Activated T-helper 1 cell treated with anti-CD3 and anti-CD28 coated beads, Interleukin-2, amount 50 U/mL, for 16 hours (primary cell): ENCODE measurements around the gene DLG2.
"Not testable (repeated sequence)": the region's sequence is repeated elsewhere in the genome, so short reads cannot be mapped to it uniquely, and the experiment has no call there.

Experiments
- DNase-seq, 2 donors: peaks; one replicate each; pipeline ENCODE4 v3.0.0-alpha.2; 2020; ENCODE audit warnings: low read depth in 1 of 2, low spot score in 1 of 2

Gene DLG2

DNA sequence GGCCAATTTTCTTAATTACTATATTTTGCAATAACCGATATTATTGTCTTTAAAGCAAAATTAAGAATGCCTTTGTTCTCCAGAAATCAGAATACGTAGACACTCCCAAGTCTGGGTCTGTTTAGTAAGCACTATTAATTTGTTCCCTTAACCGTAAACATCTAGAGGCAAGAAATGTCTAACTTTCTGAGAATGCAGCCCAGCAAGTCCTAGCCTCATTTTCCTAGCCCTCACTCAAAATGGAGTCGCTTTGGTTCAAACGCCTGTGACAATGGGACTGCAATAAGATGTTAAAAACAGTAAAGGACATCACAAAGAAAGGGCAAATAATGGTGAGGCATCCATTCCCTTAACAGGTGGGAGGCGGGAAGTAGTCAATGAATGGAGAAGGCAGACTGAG lies 280.7 kb downstream of the DLG2 start:
- DNase-seq = no peak

- DNase-seq = not testable (repeated sequence)
Observed at GRCh38 chr11:85340846-85341245, 286.3 kb downstream of the DLG2 start.

DNA sequence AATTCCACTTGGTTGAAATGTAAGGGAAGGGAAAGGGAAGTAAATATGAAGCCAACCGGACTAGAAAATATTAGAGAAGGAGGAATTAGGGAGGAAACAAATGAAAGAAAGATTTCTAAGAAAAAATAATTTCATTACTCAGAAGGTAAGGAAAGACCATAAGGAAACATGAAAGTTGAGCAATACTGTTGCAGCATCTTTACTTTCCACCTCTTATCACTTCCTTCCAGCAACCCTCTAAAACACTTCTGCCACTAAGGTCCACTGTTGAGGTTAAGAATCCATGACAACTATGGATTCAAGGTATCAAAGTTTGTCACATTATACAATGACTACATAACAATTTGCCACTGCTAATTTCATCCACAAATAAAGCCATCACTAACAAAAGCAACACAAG lies 308.6 kb downstream of the DLG2 start:
- DNase-seq = no peak

DNA sequence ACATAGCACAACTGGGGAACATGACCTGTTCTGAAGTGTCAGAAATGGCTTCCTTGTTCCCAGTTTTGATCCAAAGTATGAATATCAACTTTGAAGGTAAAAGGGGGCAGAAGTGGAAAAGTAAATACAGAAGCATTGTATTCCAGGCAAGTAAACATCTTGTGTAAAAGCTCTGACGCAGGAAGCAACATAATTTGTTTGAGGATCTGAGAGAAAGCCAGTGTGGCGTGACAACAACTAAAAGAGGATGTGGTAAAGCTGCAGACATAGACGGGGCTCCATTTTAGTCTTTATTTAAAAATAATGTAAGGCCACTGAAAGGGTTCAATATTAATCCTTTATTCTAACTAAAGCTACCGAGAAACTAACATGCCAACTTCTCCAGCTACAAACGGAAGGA lies 310.2 kb downstream of the DLG2 start:
- no peak for DNase-seq

GRCh38 chr11:85313741-85314140 lies 313.4 kb downstream of the DLG2 start:
- no peak for DNase-seq

GRCh38 chr11:85310479-85310878 lies 316.7 kb downstream of the DLG2 start:
- DNase-seq = no peak

GRCh38 chr11:85307366-85307765 lies 319.8 kb downstream of the DLG2 start:
- no peak for DNase-seq

GRCh38 chr11:85301895-85302678 lies 325.1 kb downstream of the DLG2 start:
- DNase-seq = no peak

- DNase-seq = no peak
Observed at GRCh38 chr11:85299258-85299942, 327.7 kb downstream of the DLG2 start.

- no peak for DNase-seq
Observed at GRCh38 chr11:85295694-85296271, 331.4 kb downstream of the DLG2 start.

- no peak for DNase-seq
Observed at GRCh38 chr11:85281550-85281949, 345.6 kb downstream of the DLG2 start.

GRCh38 chr11:85279267-85279666 lies 347.9 kb downstream of the DLG2 start:
- DNase-seq = no peak

GRCh38 chr11:85277693-85278092 lies 349.5 kb downstream of the DLG2 start:
- DNase-seq = no peak

GRCh38 chr11:85276332-85276731 lies 350.8 kb downstream of the DLG2 start:
- DNase-seq = no peak

- DNase-seq = not testable (repeated sequence)
Observed at GRCh38 chr11:85270315-85270714, 356.8 kb downstream of the DLG2 start.

- no peak for DNase-seq
Observed at GRCh38 chr11:85269109-85269508, 358.0 kb downstream of the DLG2 start.

DNA sequence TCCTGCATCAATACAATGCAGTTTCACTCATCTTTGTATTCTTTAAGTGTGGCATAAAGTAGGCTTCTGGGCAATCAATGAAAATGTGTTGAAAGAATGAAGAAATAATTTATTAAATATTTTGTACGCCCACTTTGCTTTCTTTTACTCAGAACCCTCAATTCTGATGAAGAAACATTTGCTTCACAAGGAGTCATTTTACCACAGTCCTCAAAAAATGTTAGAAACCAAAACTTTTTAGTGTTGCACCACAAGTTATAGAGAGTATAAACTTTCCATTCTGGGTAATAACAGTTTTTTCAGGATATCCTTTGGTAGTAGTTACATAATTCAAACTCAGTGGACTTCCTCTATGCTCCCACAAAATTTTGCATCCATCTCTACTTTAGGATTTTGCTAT lies 360.5 kb downstream of the DLG2 start:
- no peak for DNase-seq

- no peak for DNase-seq
Observed at GRCh38 chr11:85263328-85263727, 363.8 kb downstream of the DLG2 start.

DNA sequence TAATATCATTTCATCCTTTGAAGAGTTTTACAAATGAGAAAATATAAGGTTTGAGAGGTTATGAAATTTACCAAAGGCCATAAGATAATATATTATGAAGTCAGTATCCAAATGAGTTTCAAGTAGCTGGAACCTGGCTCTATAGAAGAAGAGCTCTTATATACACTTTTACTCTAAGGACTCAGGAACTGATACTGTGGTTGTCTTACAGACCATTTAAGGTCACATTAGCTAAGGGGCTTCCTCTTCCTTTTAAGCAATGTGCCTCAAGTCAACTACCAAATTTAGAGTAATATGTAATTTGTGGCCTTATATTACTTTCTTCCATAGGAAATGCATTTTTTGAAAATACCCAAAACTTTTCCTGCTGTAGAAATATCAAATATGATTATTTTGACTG lies 369.3 kb downstream of the DLG2 start:
- no peak for DNase-seq

DNA sequence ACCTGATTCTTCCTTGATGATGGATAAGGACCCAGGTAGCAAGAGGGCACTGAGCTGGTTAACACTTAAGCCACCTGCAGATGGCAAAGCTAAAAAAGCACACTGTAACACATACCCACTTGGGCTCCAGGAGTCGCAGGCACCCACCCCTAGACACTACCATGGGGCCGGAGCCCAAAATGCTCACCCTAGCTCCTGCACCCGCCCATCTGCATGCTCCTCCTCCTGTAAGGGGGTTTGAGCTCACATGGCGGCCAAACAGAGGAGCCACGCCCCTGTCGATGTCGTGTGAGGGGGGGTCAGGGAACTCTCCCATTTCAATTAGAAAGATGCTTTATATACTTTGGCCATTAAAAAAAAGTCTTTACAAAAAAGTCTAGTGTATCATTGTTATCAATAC lies 370.7 kb downstream of the DLG2 start:
- DNase-seq = no peak

GRCh38 chr11:85249482-85249881 lies 377.7 kb downstream of the DLG2 start:
- DNase-seq = no peak

DNA sequence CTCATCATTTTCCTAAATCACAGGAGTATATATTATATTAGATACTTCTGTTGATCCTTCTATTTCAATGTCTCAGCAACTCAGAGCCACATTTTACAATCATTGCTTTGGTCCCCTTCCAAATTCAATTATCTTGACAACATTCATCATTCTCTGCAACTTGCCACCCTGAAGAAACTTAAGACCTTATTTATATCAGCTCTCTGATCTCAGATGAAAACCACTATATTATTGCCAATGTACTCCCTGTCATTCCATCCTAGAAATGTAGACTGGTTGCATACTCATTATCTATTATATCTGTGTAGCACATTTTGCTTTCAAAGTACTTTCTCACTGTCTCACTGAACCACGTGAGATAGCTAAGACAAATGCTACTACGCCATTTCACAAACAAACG lies 379.3 kb downstream of the DLG2 start:
- no peak for DNase-seq
